Fibroblast of villous mesenchyme (primary cell): ENCODE results near the gene IL17A. TPM values are rescaled to one million over a fixed set of nuclear protein-coding genes. Genes with fewer than 3 reads are reported as not detected.

Source experiments
- DNase-seq: peaks from one replicate; pipeline ENCODE4 v3.0.0-alpha.2; 2010; ENCODE audit warnings: low read depth
- H3K4me3 ChIP-seq: 2 replicates; pipeline ENCODE4 v1.5.1; 2011; ENCODE audit warnings: low read depth, mild to moderate bottlenecking, low read length
- CTCF ChIP-seq: IDR thresholded peaks from 2 replicates; pipeline ENCODE4 v1.5.1; 2012; ENCODE audit warnings: low read depth, mild to moderate bottlenecking, low read length; ENCODE audit not compliant: insufficient read depth
- total RNA-seq: library from RNA; depleted of rRNA; stranded (reverse); fragments of >200 nt; gene quantifications from 2 replicates; pipeline ENCODE4 v1.2.3, GENCODE V29; 2012

IL17A gene
- total RNA-seq: not detected in 2 replicates

GRCh38 chr6:52186075-52186474, at the start of gene IL17A:
Gene IL17A, plus strand, starts transcription at chr6:52186375. Its CDS starts 57 bp downstream, at chr6:52186432.
- DNase-seq: no peak
- TF ChIP-seq CTCF: no peak
- H3K4me3 ChIP-seq: no peak within 1 kb of the TSS

- H3K4me3 ChIP-seq: no peak overlapping the region
- no peak for DNase-seq
- no peak for TF ChIP-seq CTCF
Measured at GRCh38 chr6:52136934-52137467, 49.2 kb upstream of the IL17A start.

GRCh38 chr6:52138284-52138683, 47.9 kb upstream of the IL17A start:
- no peak overlapping the region for H3K4me3 ChIP-seq
- no peak for TF ChIP-seq CTCF
- no peak for DNase-seq

DNA sequence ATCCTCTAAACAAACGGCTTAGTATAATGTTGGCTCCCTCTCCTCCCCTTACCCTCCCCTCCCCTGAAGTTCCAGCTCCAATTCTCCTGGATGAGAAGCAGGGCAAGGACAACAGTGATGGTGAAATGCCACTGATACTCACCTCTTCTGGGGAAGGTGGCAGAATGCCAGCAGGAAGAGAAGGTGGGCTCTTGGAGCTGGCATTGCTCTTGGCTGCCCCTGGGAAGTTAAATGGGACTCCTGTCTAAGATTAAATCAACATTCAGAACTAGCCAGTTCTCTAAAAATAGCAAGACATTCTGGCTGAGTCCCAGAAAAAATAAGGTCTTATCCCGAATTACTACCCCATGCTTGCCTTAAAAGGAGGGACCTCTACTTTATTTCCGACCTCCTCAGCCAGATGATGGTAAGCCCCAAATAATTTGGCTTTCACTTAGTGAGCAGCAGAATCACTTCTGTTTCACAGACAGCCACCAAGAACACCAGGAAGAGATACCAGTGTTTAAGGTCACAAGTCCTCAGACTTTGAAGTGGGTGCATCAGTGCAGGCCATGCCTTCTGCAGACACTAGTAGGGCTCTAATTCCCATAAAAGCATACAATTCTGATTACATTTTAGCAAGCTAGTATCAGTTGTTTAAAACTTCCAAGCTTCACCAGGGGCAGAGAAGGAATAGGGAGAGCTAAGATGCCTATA, 46.0 kb upstream of the IL17A start:
- no peak for TF ChIP-seq CTCF
- no peak overlapping the region for H3K4me3 ChIP-seq
- DNase-seq: no peak

DNA sequence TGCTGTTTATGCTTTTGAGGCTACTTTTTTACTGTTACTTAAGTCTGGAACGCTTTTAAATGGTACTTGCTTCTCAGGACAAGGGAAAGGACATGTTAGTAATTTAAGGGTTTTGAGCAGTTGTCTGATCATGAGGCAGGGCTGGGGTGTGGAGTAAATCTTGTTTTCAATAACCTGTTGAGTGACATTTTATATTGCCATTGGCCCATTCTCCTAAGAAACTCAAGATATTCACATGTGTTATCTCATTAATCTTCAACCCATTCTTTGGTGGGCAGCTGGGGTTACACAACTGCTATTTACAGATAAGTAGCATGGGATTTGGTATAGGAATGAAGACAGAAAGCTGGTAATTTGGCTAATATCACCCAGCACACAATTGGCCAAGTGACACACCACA, 44.6 kb upstream of the IL17A start:
- TF ChIP-seq CTCF: no peak
- DNase-seq: no peak
- no peak overlapping the region for H3K4me3 ChIP-seq

DNA sequence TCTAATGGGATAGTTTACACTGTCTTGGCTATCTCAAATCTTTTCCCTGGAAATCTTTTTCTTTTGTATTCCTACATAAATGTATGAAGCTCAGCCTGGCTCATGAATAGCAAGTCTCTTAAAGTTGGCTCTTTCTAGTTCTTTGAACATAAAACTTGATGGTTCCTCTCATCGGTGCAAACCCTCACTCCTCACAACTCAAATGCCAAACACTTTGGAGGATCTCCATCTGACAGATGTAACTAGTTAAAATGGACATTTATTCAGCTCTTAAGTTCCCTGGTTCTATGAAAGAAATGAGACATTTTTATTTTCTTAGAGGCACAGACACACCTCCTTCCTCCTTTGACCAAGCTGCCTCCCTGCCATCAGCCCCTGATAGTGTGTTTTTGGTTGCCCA, 43.6 kb upstream of the IL17A start:
- DNase-seq: no peak
- TF ChIP-seq CTCF: no peak

DNA sequence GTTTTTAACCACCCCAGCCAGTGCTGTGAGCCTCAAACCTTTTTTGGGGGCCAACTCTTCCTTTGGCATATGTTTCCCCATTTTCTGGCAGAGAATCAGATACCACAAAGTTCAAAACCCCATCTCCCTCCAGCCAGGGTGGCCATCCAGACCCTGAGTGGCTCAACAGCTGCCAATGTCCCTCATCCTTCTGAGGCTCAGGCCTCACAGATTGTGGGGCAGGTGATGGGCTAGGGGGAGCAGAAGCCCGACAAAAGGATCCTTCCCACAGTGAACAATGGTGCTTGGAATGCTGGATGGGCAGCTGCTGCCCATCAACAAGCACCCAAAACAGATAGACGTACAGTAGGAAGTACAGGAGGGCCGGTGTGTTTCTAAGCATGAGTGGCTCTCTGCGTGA, 42.6 kb upstream of the IL17A start:
- no peak for DNase-seq
- no peak overlapping the region for H3K4me3 ChIP-seq
- TF ChIP-seq CTCF: no peak

More for the DNA sequence above, 43.6 kb upstream of the IL17A start:
- H3K4me3 ChIP-seq: no peak overlapping the region
